GM10847 (cell line): ENCODE results near the gene KCNMA1.

Experiments used
- POLR2A ChIP-seq: IDR thresholded peaks from 2 replicates; pipeline ENCODE4 v1.6.1; 2011; ENCODE audit not compliant: insufficient read length; ENCODE audit errors: extremely low read depth

The KCNMA1 gene

GRCh38 chr10:77670817-77671443 lies 33.3 kb upstream of the KCNMA1 start:
- no peak for TF ChIP-seq POLR2A

GRCh38 chr10:77669892-77670291 lies 32.3 kb upstream of the KCNMA1 start:
- no peak for TF ChIP-seq POLR2A

GRCh38 chr10:77667426-77668324 lies 30.1 kb upstream of the KCNMA1 start:
- TF ChIP-seq POLR2A = no peak

- no peak for TF ChIP-seq POLR2A
Observed at GRCh38 chr10:77666821-77667220, 29.2 kb upstream of the KCNMA1 start.

GRCh38 chr10:77664696-77665095 lies 27.1 kb upstream of the KCNMA1 start:
- no peak for TF ChIP-seq POLR2A

- TF ChIP-seq POLR2A = no peak
Observed at GRCh38 chr10:77664008-77664407, 26.4 kb upstream of the KCNMA1 start.

- TF ChIP-seq POLR2A = no peak
Observed at GRCh38 chr10:77661674-77662073, 24.1 kb upstream of the KCNMA1 start.

- no peak for TF ChIP-seq POLR2A
Observed at GRCh38 chr10:77661100-77661499, 23.5 kb upstream of the KCNMA1 start.

GRCh38 chr10:77653210-77653609 lies 15.6 kb upstream of the KCNMA1 start:
- no peak for TF ChIP-seq POLR2A

GRCh38 chr10:77649333-77650331 lies 12.0 kb upstream of the KCNMA1 start:
- no peak for TF ChIP-seq POLR2A

GRCh38 chr10:77648472-77648871 lies 10.9 kb upstream of the KCNMA1 start:
- TF ChIP-seq POLR2A = no peak

GRCh38 chr10:77647543-77648293 lies 10.1 kb upstream of the KCNMA1 start:
- no peak for TF ChIP-seq POLR2A

GRCh38 chr10:77644557-77645243 lies 7.1 kb upstream of the KCNMA1 start:
- no peak for TF ChIP-seq POLR2A
